Subcutaneous abdominal adipose tissue (tissue), 5 donors: Measurements from ENCODE around the gene RRM2.

Source experiments
- H3K27ac ChIP-seq: one replicate; pipeline ENCODE4 v1.7.0; 2013; ENCODE audit warnings: low read depth, mild to moderate bottlenecking, inconsistent platforms, low read length, moderate library complexity
- H3K27me3 ChIP-seq, 5 donors: one replicate each; pipeline ENCODE4 v1.7.0; 2013; ENCODE audit warnings: low read length in 5 of 5, inconsistent platforms in 1 of 5; ENCODE audit not compliant: control insufficient read depth in 5 of 5, insufficient read depth in 4 of 5
- H3K36me3 ChIP-seq, 5 donors: one replicate each; pipeline ENCODE4 v1.7.0; 2013; ENCODE audit warnings: low read length in 5 of 5; ENCODE audit not compliant: control insufficient read depth in 5 of 5, insufficient read depth in 5 of 5
- H3K4me1 ChIP-seq, 5 donors: one replicate each; pipeline ENCODE4 v1.7.0; 2013; ENCODE audit warnings: low read length in 5 of 5, mild to moderate bottlenecking in 3 of 5, moderate library complexity in 1 of 5; ENCODE audit not compliant: control insufficient read depth in 5 of 5, insufficient read depth in 5 of 5
- H3K4me3 ChIP-seq, 5 donors: one replicate each; pipeline ENCODE4 v1.7.0; 2013; ENCODE audit warnings: low read length in 5 of 5, low read depth in 1 of 5
- H3K9ac ChIP-seq, 5 donors: one replicate each; pipeline ENCODE4 v1.7.0; 2013; ENCODE audit warnings: low read length in 5 of 5, mild to moderate bottlenecking in 4 of 5, moderate library complexity in 3 of 5
- H3K9me3 ChIP-seq, 5 donors: one replicate each; pipeline ENCODE4 v1.7.0; 2013; ENCODE audit warnings: low read length in 5 of 5; ENCODE audit not compliant: control insufficient read depth in 5 of 5
- donor health status: healthy.
- donor health status: healthy.
- donor health status: healthy.
- donor health status: healthy.
- donor health status: healthy.

The RRM2 gene

DNA sequence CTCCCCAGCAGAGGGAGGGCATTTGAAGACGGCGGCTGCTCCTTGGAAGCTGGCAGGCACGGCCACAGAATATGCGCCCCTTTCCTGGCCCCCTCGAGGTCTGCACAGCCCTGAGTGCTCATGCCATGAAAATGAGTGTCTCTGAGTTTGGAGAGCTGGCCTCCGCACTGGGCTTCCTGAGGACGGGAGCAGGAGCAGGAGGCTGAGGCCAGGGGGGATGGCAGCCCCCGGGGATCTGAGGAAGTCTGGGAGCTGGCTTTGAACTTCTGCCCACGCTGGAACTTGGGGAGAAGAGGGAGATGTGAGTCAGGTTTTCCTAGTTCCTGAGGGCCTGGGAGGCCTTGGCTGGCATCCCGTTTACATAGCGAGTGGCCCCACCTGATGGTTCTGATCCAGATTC, 47.0 kb downstream of the RRM2 start:
- Histone ChIP-seq H3K4me3 (no peak overlapping the region), H3K36me3 (no peaks in the 10 kb centered on the region), H3K27me3 (peaks cover 0 to 7% (median 0%) of the 10 kb centered on the region in 5 donors), H3K9ac (no peak overlapping the region), H3K9me3 (no peaks in the 10 kb centered on the region), H3K4me1 (no peaks in the 10 kb centered on the region), H3K27ac (no peak overlapping the region)

DNA sequence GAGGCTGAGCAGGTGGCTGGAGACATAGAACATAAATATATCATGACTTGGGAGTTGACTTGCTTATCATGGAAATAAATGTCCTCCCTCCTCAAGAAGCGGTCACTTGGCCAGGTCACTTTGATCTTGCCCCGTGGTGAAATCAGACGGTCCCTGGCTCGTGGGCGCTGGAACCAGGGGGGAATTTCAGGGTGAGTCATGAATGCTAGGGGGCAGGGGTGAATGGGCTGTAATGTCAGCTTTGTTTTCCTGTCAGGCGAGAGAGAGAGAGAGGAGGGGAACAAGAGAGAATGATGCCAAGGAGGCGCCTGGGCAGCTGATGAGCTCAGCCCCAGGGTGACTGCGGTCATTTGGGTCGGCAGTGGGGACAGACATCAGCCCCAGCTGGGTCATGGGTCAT, 47.7 kb downstream of the RRM2 start:
- Histone ChIP-seq H3K4me1 (no peaks in the 10 kb centered on the region), H3K4me3 (no peak overlapping the region), H3K36me3 (no peaks in the 10 kb centered on the region), H3K9ac (no peak overlapping the region), H3K27ac (no peak overlapping the region), H3K27me3 (peaks cover 0 to 7% (median 0%) of the 10 kb centered on the region in 5 donors), H3K9me3 (no peaks in the 10 kb centered on the region)

DNA sequence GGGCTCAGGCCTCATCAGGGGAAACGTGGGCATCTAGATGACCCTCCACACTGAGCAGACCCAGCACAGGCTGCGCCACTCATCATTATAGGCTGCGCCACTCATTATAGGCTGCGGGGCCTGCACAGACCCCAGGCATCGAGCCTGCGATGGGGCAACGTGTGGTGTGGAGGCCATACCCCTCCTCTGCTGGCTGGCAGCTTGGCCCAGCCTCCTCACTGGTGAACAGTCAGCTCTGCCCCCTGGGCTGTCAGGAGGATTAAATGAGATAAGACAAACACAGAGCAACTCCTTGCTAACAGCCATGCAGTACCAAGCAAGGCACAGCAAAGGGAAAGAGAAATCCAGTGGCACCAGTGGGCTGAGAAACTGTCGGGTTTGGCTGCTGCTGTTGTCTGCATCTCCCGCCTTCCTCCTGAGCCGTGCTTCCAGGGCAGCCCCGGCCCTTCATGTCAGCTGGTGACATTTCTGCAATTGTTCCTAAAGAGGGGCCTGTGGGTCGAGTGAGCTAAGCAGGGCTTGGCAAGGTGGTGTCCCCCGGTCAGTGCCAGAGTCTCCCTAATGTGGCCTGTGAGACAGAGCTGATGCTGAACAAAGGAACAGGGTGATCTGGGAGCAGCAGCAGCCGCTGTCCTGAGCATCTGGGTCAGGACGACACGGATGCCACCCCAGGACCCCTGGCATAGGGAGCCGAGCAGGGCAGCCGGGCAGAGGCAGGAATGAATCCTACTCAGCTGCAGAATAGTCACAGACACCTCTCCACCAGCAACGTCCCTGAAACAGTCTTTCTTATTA, 48.7 kb downstream of the RRM2 start:
- peaks cover 0 to 7% (median 0%) of the 10 kb centered on the region in 5 donors for H3K27me3 ChIP-seq
- no peak overlapping the region for H3K9ac ChIP-seq
- H3K4me3 ChIP-seq = no peak overlapping the region
- H3K9me3 ChIP-seq = no peaks in the 10 kb centered on the region
- H3K36me3 ChIP-seq = no peaks in the 10 kb centered on the region
- H3K27ac ChIP-seq = no peak overlapping the region
- no peaks in the 10 kb centered on the region for H3K4me1 ChIP-seq

DNA sequence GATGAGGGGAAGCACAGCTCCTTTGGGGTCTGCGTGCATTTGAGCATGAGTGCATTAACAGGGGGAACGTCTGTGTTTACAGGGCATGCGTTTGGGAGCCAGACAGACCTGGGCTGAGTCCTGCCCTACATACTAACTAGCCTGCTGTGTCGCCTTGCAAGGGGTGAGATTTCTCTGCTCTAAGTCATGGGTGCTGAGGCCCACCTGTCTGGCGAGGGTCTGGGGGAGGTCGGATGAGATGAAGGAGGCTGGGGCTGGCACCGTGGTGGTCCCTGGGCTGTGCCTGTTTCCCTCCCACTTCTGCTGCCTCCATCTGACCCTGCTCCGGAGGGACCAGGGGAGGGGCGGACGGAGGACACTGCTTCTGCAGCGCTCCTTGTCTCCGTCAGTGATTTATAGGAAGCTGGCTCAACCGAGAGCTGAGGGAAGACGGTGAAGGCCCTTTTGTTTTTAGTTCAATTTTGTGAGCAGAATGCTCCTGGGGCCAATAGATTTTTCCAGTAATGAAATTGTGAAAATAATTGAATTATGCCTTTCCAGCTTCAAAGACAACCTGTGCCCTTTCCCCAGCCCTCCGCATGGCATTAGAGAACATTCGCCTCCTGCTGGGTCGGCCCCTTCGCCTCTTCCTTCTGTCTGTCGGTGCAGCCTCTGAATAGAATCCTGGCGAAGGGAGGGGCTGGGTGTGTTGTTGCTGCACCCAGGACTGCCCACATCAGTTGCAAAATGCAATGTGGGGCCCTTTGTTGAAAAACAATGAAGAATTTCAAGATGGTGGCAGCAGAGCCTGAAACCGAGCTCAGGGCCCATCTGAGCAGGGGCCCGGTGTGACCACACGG, 49.7 kb downstream of the RRM2 start:
- Histone ChIP-seq H3K36me3 (no peaks in the 10 kb centered on the region), H3K27ac (no peak overlapping the region), H3K4me3 (no peak overlapping the region), H3K27me3 (peaks cover 0 to 7% (median 0%) of the 10 kb centered on the region in 5 donors), H3K9ac (no peak overlapping the region), H3K4me1 (no peaks in the 10 kb centered on the region), H3K9me3 (no peaks in the 10 kb centered on the region)

DNA sequence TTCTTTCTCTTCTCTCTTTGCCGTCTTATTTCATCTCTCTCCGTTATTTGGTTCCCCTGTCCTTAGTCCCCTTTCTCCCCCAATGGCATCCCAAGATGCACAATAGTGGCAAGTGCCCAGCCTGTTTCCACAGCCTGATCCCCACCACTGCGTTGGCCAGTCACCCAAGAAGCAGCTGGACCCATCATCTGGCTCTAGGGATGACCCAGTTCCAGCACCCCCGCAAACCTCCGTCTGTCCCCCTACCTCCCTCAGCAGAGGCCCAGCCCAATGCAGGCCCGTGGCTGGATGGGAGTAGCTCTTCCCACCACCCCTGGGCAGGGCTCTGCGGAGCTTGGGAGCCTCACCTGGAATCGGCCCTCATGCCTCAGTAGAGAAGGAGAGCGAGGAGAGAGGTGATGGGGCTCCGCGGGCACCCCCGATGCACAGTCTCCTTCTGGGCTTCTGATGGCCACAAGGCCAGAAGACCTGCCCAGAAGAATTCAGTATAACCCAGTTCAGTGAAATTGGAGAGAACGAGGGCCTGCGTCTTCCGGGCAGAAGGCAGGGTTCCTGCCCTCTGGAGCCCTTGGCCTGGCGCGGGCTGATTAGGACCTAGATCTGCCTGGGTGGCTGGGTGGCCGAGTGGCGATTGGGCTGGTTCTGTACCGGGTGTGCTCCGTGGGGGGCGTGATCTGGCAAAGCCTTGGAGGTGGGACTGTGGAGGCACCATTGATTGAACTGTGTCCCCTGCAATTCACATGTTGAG, 50.9 kb downstream of the RRM2 start:
- Histone ChIP-seq H3K4me3 (no peak overlapping the region), H3K4me1 (no peaks in the 10 kb centered on the region), H3K9me3 (no peaks in the 10 kb centered on the region), H3K36me3 (no peaks in the 10 kb centered on the region), H3K9ac (no peak overlapping the region), H3K27me3 (peaks cover 0 to 7% (median 0%) of the 10 kb centered on the region in 5 donors), H3K27ac (no peak overlapping the region)

DNA sequence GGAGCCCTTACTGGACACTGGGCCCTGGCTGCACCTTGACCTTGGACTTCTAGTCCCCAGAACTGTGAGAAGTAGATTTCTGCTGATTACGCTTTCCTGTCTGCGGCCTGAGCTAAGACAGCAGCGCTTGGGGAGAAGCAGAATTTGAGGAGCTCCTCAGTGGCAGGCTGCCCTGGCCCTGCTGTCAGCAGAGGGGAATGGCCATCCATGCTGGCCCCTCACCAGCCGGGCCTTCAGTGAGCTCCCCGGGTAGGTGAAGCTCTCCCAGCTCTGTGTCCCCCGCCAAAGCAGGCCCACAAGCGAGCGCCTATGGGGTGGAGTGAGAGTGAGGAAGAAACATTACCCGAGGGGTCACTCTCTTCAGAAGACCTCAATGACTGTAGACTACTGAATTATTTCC, 51.6 kb downstream of the RRM2 start:
- H3K9me3 ChIP-seq = peaks cover 0 to 3% (median 0%) of the 10 kb centered on the region in 5 donors
- no peaks in the 10 kb centered on the region for H3K4me1 ChIP-seq
- H3K27ac ChIP-seq = no peak overlapping the region
- no peak overlapping the region for H3K4me3 ChIP-seq
- peaks cover 0 to 7% (median 0%) of the 10 kb centered on the region in 5 donors for H3K27me3 ChIP-seq
- no peaks in the 10 kb centered on the region for H3K36me3 ChIP-seq
- no peak overlapping the region for H3K9ac ChIP-seq

DNA sequence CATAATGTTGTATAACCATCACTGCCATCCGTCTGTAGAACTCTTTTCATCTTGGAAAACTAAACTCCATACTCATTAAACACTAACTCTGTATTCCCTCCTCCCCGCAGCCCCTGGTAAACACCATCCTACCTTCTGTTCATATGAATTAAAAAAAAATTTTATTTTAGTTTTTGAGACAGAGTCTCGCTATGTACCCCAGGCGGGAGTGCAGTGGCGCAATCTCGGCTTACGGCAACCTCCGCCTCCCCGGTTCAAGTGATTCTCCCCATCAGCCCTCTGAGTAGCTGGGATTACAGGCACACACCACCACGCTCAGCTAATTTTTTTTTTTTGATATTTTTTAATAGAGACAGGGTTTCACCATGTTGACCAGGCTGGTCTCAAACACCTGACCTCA, 52.9 kb downstream of the RRM2 start:
- Histone ChIP-seq H3K27me3 (peaks cover 0 to 5% (median 0%) of the 10 kb centered on the region in 5 donors), H3K36me3 (no peaks in the 10 kb centered on the region), H3K27ac (no peak overlapping the region), H3K4me3 (no peak overlapping the region), H3K9ac (no peak overlapping the region), H3K9me3 (peaks cover 0 to 3% (median 0%) of the 10 kb centered on the region in 5 donors), H3K4me1 (no peaks in the 10 kb centered on the region)

DNA sequence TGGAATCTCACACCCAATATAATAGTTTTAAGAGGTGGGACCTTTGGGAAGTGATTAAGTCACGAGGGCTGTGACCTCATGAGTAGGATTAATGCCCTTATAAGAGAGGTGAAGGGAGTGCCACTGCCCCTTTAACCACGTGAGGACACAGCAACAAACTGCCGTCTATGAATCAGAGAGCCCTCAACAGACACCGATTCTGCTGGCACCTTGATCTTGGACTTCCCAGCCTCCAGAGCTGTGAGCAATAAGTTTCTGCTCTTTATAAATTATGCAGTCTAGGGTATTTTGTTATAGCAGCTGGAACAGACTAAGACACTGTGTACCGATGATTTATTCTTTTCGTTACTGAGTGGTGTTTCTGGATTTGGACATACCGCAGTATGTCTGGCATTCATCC, 56.2 kb downstream of the RRM2 start:
- H3K4me3 ChIP-seq = no peak overlapping the region
- peaks cover 0 to 3% (median 0%) of the 10 kb centered on the region in 5 donors for H3K9me3 ChIP-seq
- H3K27ac ChIP-seq = no peak overlapping the region
- no peaks in the 10 kb centered on the region for H3K36me3 ChIP-seq
- H3K9ac ChIP-seq = no peak overlapping the region
- H3K27me3 ChIP-seq = no peaks in the 10 kb centered on the region
- H3K4me1 ChIP-seq = no peaks in the 10 kb centered on the region

DNA sequence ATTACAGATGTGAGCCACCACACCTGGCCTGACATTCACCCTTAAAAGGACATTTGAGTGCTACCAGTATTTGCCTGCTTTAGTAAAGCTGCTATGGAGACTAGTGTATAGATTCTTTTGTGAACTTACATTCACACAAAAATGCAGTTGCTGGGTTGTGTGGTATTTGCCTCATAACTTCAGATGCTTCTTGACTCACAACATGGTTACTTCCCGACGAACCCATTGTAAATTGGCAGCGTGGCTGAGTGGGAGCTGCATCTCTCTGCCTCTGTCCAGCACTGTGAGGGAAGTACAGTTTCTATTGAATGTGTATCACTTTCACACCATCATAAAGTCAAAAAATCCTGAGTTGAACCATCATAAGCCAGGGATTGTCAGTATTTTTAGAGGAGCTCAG, 56.9 kb downstream of the RRM2 start:
- Histone ChIP-seq H3K27ac (no peak overlapping the region), H3K4me1 (no peaks in the 10 kb centered on the region), H3K9me3 (peaks cover 0 to 3% (median 0%) of the 10 kb centered on the region in 5 donors), H3K9ac (no peak overlapping the region), H3K36me3 (no peaks in the 10 kb centered on the region), H3K27me3 (no peaks in the 10 kb centered on the region), H3K4me3 (no peak overlapping the region)
